Breast epithelium (tissue), 3 donors: Measurements from ENCODE around the gene ZC3H4.

Source experiments
- POLR2AphosphoS5 ChIP-seq, 3 donors: sonication (generic); formaldehyde crosslinking; IDR thresholded peaks; one replicate each; pipeline ENCODE4 v1.6.1; 2017; ENCODE audit warnings: antibody characterized with exemption in 3 of 3
- TF ChIP-seq, protein P1 (sequence below), 3 donors: fragments of 450-650 bp; IDR thresholded peaks; one replicate each; pipeline ENCODE4 v1.5.1; 2016 to 2017; ENCODE audit warnings: antibody characterized with exemption in 3 of 3, mild to moderate bottlenecking in 3 of 3, moderate library complexity in 3 of 3

GRCh38 chr19:47024502-47024901, 89.1 kb downstream of the ZC3H4 start:
- no peak for TF ChIP-seq POLR2AphosphoS5 (IDR thresholded peaks at IDR 0.05)
- TF ChIP-seq, protein P1, sequence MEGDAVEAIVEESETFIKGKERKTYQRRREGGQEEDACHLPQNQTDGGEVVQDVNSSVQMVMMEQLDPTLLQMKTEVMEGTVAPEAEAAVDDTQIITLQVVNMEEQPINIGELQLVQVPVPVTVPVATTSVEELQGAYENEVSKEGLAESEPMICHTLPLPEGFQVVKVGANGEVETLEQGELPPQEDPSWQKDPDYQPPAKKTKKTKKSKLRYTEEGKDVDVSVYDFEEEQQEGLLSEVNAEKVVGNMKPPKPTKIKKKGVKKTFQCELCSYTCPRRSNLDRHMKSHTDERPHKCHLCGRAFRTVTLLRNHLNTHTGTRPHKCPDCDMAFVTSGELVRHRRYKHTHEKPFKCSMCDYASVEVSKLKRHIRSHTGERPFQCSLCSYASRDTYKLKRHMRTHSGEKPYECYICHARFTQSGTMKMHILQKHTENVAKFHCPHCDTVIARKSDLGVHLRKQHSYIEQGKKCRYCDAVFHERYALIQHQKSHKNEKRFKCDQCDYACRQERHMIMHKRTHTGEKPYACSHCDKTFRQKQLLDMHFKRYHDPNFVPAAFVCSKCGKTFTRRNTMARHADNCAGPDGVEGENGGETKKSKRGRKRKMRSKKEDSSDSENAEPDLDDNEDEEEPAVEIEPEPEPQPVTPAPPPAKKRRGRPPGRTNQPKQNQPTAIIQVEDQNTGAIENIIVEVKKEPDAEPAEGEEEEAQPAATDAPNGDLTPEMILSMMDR (IDR thresholded peaks at IDR 0.05): no peak
